NCI-H1930 (cell line): Measurements from ENCODE around the gene COX4I1.

Experiments used
- DNase-seq, 2 experiments: peaks; one replicate each; lab custom pipeline; 2025; lab: John Stamatoyannopoulos, UW

Gene COX4I1

DNA sequence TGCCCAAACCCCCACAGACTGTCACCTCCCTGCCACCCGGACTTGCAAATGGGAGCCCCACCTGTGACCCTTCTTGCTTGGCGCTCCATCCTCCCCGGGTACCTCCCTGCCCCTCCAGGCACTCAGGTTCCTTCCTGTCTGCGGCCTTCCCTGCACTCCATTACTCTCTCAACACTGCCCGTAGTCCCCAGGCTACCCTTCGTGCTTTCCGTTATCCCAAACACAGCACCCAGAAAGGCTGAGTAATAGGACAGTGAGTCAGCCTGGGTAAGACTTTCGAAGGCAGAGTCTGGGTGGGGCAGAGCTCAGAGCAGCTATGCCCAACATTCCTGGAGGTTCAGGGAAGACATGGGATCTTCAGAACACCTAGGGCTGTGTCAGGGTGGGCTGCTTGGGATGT is 32.0 kb upstream of the COX4I1 start:
- no peak for DNase-seq

DNA sequence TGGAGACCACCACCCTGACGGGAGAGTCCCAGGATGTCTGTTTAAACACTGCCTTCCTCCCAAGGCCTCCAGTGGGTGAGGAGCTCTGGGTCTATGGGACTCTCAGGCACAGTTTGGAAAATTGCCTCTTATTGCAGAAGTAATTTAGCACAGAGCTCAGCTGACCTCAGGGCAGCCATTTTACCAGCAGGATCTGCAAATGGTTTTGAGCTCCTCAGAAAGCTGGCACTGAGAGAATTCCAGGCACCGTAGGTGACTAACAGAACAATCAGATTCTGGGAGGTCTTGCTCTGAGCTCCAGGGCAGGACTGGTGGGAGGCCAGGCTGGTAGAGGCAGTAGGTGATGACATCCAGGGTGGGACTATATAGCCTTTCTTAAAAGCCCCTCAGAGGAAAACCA is 31.3 kb upstream of the COX4I1 start:
- DNase-seq, result no peak

DNA sequence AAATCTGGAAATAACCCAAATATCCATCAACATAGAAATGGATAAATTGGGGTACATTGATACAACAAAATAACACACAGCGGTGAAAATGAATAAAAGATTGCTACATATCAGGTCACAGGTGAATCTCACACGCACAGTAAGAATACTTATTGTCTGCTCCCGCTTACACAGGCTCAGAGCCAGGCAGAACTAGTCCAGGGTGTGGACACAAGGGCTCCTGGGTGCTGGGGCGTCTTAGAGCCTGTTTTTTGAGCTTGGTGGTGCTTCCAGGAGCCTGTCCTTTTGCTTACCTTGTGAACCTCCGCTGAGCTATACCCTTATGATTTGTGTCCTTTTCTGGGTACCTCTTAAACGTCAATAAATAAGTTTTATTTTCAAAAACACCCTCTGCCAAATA is 28.8 kb upstream of the COX4I1 start:
- DNase-seq, result no peak

DNA sequence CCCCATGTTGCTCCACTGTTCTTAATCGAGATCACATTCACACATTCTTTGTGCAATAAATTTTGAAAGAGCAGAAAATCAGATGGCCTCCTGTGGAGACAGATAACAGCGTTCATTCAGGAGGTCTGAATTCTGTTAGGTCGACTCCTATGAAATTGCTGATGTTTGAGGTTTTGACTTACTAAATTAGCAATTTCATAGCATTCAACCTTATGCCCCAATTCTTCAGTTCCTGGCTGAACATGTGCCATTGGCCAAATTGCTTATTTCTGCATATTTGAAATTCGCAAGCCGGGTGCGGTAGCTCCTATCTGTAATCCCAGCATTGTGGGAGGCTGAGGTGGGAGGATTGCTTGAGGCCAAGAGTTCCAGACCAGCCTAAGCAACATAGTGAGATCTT is 26.5 kb upstream of the COX4I1 start:
- no peak for DNase-seq

DNA sequence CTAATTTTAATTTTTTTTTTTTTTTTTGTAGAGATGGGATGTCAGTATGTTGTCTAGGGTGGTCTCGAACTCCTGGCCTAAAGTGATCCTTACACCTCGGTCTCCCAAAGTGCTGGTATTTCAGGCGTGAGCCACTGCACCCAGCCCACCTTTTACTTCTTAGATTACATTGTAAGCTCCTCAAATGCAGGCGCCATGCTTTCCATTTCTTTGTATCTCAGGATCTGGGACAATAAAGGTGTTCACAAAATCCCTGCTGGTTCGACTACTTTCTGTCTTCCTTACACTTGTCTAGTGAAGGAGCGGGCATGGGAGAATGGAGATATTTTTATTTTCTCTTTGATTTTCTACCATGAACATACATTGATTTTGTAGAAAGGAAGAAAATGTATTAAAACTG is 25.4 kb upstream of the COX4I1 start:
- no peak for DNase-seq

DNA sequence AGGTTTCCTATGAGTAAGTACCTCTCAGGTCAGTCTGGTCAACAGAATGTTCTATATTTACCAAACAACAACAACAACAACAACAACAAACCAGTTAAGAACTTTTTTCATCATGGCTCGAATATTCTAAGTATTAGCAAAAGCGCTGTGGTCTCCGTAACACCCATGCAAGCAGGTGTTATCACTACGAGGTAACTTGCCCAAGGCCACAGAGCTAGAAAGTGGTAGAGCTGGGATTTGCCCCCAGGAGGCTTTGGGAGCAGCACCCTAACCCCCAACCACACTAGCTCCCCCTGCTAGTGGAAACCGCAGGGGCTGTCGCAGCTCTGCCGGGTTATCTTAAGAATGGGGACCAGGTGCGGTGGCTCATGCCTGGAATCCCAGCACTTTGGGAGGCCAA is 24.7 kb upstream of the COX4I1 start:
- DNase-seq, result no peak

DNA sequence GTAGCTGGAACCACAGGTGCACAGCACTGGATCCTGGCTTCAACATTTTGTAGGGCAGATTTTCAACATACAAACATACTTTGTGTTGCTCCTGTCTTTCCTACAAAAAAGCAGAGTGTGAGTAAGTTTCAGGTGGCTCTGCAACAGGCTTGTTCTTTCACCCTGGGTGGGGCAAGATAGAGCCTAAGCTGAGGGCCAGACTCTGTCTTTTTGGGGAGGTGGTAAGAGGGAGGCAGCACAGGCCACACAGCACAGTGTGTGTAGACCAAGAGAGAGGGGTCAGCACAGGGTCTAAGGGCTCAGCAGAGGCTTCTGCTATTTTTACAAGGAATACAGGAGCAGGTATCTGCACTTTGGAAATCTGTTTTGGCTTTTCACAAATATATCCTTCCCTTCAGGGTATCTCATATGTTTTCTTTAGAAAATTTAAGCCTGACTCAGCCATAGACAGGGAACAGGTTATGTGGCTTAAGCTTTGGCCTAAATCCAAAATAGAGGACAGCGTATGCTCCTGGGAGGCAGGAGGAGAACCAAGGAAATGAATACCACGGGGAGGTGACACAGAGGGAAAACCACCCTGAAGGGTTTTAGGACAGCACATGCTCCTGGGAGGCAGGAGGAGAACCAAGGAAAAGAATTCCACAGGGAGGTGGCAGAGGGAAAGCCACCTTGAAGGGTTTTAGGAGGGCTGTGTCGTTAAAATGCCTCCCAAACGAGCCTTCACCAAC is 21.7 kb upstream of the COX4I1 start:
- no peak for DNase-seq

DNA sequence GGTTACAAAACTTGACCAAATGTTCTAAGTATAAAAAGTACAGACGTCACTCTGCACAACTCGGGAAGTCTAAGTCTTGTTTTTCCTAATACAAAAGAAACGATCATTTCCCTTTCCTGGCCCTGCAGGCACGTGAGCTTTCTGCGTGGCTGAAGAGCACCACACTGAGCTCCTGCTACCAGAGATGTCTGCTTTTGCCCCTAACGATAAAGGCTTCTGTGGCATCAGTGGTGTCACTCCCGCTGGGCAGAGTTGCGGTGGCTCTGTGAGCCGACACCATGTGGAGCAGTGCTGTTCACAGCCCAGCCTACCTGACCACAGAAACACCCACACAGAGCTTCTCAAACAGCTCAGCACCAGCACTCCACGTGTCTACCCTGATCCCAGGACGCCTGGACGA is 20.6 kb upstream of the COX4I1 start:
- no peak for DNase-seq

DNA sequence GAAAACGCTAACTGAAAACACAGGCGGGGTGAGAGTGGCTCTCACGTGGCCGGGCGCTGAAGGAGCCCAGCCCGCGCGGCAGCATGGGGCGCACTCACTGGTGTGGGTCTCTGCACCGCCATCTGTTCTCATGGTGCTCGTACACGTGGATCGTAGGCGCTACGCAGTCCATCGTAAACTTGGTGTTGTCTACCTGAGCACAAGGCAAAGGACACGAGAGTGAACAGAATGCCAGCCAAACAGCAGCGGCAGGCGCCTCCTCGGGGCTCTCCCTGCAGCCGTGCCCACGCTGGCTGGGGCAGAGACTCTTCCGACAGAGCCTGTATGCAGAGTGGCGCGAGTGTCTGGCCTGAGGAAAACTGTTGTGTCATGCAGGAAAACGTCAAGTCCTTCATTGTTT is 19.2 kb upstream of the COX4I1 start:
- DNase-seq, result no peak

DNA sequence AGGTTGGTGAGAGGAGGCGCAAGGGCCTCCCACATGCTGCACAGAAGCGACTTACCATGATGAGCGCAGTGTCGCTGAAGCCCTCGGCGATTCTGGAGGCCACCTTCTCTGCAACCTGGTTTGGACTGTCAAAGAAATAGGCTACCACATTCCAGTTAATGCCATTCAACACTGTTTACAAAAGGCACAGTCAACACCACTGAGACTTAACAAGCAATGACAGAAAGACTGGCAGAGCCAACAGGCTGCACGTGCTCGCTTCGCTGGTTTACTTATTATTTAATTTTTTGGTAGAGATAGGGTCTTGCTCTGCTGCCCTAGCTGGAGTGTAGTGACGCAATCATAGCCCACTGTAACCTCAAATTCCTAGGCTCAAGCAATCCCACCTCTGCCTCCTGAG is 18.3 kb upstream of the COX4I1 start:
- DNase-seq, result no peak

DNA sequence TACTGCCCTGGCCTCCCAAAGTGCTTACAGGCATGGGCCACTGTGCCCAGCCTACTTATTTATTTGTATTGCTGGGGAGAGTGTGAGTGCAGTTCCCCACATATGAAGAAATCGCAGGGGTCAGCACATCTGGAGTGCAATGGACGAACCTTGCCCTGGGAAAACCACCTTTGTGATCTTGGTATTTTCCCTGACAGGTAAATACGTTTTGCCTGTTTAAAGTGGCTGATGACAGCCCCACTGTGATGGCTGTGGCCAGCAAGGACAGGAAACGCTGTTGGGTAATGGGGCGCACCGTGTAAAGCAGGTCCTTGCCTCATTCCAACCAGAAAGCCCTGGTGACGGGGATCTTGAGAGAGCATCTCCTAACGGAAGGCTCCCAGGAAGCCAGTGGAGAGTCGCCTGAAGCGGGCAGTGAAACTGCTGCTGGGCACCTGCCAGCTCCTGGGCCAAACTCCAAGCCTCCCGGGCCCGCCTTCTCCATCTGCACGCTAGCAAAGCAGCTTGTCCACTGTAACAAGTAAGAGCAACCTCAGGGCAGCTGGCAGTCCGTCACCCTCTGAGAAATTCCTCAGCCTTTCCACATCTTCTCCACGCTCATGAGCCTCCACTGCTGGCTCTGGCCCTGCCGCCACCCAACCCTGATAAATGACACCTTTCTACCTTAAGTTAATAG is 17.7 kb upstream of the COX4I1 start:
- DNase-seq, result no peak

DNA sequence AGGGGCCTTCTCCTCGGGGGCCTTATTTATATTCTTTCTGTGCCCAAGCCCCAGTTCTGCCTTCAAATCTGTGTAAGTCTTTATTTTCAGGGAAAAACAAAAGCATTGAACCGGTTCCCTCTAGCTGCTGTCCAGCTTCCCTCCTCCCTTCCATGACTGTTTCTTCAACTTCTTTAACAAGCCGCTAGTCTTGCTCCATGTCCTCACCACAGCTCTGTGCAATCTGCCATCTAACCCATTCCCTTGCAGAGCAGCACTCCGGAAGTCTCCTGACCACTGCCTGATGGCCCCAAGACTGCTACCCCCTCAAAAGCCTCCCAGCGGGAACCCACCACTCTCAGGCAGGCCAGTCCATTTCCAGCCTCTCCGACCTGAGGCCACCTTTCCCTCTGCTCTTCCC is 17.0 kb upstream of the COX4I1 start:
- DNase-seq, result no peak

DNA sequence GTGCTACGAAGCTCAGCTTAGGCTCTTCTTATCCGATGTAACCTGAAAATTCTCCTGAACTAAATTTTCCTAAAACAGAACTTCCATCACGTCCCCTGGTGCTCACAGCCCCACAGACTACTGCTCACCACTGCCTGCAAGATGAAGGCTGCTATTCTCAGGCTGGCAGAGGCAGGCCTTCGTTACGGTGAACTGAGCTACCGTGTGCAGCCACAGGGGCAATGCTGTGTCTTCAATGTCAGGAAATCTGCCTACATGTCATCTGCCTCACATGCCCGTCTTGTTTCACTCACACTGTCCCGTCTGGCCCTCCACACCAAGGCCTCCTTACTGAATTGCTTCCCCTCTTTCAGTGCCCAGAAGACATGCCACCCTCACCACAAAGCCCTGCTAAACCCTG is 16.1 kb upstream of the COX4I1 start:
- DNase-seq, result no peak

DNA sequence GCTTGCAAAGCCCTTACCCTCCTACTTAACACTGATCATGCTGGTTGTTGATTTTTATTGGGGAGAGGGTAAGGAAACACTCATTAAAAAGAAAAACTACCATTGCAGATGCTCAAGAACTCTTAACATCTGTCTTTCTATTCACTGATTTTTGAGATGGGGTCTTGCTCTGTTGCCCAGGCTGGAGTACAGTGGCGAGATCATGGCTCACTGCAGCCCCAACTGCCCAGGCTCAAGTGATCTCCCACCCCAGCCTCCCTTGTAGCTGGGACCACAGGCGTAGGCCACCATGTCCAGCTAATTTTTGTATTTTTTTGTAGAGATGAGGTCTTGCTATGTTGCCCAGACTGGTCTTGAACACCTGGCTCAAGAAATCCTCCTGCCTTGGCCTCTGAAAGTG is 14.7 kb upstream of the COX4I1 start:
- DNase-seq, result no peak

DNA sequence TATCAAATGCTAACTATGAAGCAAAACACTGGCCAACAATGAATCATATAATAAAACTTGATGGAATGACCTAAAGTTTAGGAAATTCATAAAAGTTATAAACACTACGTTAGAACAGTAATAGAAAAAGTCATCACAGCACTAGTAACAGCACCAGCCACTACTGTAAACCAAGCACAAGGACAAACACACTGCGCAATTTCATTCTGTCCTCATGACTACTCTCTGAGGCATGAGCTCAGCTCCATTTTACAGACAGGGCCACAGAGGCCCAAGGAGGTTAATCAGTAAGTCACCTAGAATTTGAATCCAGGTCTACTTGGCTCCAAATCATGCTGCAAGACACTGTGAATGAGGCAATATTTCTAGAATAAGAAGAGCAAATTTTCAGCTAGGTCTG is 13.6 kb upstream of the COX4I1 start:
- DNase-seq, result no peak

DNA sequence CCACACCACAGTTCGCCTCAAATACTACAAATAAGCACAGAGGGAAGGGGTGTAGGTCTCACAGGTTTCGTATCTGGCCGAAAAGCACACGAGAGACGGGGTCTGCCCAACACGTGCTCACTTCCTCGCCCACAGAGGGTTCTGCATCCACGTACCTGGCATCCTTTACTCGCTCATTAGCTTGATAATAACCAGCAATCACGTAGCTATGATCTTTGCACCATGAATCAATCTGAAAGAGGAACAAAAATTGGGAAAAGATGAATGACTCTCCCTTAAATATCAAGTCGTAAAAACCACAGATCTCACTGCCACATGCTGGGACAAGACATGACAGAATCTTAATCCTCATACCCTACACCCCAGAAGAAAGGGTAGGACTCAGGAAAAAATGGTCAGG is 10.7 kb upstream of the COX4I1 start:
- no peak for DNase-seq

DNA sequence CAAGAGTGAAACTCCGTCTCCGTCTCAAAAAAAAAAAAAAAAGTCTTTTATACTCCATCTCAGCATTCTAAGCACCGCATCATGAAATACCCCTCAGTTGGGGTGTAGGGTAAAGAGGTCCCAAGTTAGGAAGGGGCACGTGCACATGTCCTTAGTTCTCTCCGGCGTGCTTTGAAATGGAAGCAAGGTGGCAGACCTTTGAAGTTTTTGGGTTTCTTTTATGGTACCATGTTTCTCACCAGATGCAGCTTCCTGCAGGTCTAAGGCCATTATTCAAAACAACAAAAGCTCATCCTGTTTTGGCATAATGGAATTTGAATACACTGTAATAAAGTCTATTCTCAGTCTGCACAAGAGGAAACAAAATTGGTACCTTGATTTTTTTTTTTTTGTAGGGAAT is 9.7 kb upstream of the COX4I1 start:
- no peak for DNase-seq

DNA sequence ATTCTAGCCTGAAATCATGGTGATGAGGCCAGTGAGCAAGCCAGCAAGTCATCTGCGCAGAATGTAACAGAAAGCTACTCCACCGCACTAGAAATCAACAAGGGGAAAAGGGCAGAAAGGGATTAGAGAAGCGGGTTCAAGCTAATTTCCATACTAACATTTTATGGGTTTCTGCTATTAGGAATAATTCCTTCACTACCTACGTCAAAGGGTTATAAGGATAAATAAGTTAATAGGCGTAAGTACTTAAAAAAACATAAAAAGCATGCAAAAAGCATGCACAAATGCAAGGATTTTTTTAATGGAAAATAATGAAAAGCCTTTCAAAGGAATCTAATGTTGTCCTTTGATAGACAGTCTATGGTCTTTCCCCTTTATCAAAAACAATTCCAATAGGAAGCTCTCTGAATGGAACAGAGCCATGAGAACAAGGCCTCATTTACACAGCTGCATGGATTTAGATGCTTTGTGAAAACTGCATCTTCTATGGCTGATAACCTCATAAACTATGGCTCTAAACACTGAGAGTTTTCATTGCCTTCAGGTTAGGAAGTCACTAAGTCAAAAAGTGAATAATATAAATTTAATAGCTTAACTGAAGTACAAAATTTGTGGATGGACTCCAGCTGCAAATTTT is 5.7 kb upstream of the COX4I1 start:
- no peak for DNase-seq

DNA sequence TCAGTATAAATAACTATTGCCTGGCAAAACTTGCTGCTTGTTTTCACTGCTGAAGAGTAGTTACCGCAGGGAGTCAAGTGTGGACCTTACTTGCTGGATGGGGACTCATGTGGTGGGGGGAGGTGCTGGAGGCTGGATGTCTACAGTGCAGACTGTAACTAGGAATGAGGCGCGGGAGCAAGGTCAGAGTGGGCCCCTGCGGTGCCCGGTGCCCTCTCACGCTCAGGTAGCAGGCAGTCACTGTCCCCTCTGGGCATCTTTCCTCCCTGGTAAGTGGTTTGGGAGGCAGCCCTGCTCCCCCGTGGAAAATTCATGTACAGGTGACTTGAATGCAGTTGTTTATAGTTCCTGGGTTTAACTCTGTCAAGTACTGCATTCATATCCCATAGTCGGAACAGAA is 4.8 kb upstream of the COX4I1 start:
- no peak for DNase-seq

DNA sequence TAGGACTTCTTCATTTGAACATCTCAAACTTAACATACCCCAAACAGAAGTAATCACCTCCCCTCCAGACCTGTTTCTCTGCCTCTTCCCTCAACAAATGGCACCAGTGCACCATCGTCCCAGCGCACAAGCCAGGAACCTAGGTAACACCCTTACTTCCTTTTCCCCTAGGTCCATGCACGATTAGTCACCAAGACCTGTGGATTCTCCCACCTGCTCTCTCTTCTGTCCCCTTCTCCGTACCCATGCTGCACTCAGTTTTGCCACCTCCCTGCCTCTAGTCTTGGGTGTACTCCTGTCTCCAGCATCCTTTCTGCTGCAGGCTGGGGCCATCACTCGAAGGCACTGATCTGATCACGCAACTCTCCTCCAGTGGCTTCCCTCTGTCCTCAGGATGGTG is 3.3 kb upstream of the COX4I1 start:
- no peak for DNase-seq

DNA sequence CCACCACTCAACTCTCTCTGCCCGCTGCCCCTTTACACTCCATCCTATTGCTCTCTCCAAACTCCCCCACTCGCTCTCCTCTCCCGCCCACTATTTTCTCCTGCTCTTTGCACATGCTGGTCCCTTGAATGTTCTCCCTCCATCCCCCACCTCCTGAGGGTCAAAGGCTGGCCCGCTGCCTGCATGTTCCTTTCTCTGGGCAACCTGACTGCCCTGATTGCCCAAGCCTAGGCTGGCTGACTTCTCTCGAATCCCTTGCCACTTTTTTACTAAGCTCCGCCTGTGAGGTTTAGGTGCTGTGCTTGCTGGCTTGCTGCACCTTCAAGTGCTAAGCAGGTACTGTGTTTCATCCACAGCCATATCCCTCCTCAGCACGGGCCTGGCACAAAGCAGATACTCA is 2.9 kb upstream of the COX4I1 start:
- no peak for DNase-seq

DNA sequence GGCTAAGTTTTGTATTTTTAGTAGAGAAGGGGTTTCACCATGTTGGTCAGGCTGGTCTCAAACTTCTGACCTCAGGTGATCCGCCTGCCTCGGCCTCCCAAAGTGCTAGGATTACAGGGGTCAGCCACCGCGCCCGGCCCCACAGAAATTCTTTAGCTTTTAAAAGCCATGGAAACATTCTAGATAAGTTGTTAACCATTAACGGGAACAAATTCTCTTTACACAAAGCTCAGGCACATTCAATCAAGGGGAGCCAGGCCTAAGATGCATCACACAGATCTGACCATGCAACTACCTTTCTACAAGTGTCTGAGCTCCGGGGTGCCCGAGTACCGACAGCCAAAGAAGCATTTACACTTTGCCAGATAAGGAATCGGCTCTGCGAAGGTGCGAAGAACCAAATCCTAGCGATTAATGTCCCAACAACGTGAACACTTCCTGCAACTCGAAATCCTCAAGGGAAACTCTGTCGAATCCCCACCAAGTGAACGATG is 1.2 kb upstream of the COX4I1 start:
- no peak for DNase-seq

DNA sequence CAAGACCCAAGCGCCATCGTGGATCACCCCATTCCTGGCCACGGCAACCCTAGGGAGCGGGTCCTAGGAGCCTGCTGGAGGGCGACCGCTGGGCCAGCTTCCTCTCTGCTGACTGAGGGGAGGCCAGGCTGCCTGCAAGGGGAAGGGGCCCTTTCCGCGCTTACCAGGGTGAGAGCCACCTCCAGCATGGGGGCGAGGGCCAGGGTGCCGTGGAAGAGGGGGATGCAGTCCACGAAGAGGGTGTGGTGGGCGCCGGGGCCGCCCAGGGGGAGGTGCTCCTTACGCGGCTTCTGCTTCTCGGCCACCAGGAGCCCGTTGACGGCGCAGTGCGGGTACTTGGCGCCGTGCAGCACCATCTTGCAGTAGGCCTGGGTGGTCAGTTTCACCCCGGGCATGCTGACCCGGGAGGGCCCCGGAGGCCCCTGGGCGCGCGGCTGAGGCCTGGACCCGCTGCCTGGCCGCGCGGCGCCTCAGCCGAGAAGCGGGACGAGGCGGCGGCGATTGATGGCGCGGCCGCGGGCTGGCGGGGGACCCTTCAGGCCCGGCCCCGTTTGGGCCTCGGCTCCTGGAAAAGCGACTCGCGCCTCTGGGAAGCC is 496 bp upstream of the COX4I1 start:
- DNase-seq, result no peak
